ENCODE data around the gene ARHGAP33. TPM values are rescaled to one million over a fixed set of nuclear protein-coding genes. Genes with fewer than 3 reads are reported as not detected.

ARHGAP33 gene
- total RNA-seq, 1 experiment from 2014 or later = 19.5 TPM

DNA sequence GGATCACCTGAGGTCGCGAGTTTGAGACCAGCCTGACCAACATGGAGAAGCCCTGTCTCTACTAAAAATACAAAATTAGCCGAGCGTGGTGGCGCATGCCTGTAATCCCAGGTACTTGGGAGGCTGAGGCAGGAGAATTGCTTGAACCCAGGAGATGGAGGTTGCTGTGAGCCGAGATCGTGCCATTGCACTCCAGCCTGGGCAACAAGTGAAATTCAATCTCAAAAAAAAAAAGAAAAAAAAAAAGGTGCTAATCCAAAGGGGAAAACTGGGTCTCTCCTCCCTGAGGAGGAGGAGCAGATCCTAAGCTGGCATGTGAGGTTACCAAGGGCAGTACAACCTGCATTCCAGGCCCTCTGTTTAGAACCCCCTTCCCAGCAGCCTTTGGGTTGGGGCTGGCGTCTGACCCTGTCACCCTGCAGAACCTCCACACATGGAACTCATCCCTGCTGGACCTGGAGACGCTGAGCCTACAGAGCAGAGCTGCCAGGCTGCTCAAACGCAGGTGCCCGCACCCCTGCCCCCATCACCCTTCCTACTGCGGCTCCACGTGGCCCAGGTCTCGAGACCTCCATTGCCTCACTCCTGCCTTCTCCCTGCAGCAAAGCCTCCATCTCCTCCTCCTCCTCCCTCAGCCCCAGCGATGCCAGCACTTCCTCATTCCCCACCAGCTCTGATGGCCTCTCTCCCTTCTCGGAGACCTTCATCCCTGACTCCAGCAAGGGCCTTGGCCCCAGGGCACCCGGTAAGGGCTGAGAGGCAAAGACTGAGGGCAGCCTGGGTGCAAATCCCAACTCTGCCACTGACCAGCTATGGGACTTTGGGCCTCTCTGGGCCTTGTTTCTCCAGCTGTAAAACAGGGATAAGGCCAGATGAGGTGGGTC lies 10.7 kb upstream of the ARHGAP33 start:
- WGBS (ENCODE audit: extremely low coverage, insufficient read length, low lambda C conversion rate) = no CpG with 5 or more reads among the region's 17 CpGs
- H3K9ac ChIP-seq (ENCODE audit: extremely low read depth, insufficient read length, low read length) = no peak overlapping the region
- no peak overlapping the region for H4K5ac ChIP-seq (ENCODE audit: insufficient read length, low read depth, low read length)
- no peak overlapping the region for H2BK20ac ChIP-seq (ENCODE audit: low read depth, low read length, poor library complexity, severe bottlenecking)
- no peak overlapping the region for H2BK120ac ChIP-seq (ENCODE audit: low read depth, low read length, poor library complexity, severe bottlenecking)
- no peak overlapping the region for H2AK5ac ChIP-seq (ENCODE audit: insufficient read length, low read length)
- H3K79me1 ChIP-seq (ENCODE audit: insufficient read depth, low read depth, low read length, poor library complexity, severe bottlenecking) = no peaks in the 10 kb centered on the region
- H3K4me3 Mint-ChIP-seq = no peak overlapping the region; a peak in 1 of 5 replicates
- H3K27ac Mint-ChIP-seq = no peak overlapping the region
- no peak overlapping the region for H3K14ac ChIP-seq (ENCODE audit: insufficient read depth, low read length)
- DNase-seq = peak; percentile 19
- no peaks in the 10 kb centered on the region for H3K79me2 ChIP-seq (ENCODE audit: insufficient read depth, low read length)
- no peaks in the 10 kb centered on the region for H3K23me2 ChIP-seq (ENCODE audit: insufficient read length, low read depth, low read length, poor library complexity, severe bottlenecking)
- H4K8ac ChIP-seq (replicated peaks; ENCODE audit: insufficient read length, low read depth, low read length) = no peak overlapping the region
- no peaks in the 10 kb centered on the region for H3K27me3 ChIP-seq (ENCODE audit: insufficient read depth, low read length)
- no peaks in the 10 kb centered on the region for H3K4me1 ChIP-seq (ENCODE audit: insufficient read depth, low read length)
- H2AFZ ChIP-seq (ENCODE audit: low read length) = no peak overlapping the region
- no peak overlapping the region for H2BK5ac ChIP-seq (ENCODE audit: insufficient read length, low read length)
- H4K91ac ChIP-seq (ENCODE audit: insufficient read length, low read depth, low read length) = no peak overlapping the region
- no peak overlapping the region for H3K27ac ChIP-seq (ENCODE audit: insufficient read length, low read depth, low read length)
- H2BK15ac ChIP-seq (ENCODE audit: low read depth, low read length) = no peak overlapping the region
- no peak overlapping the region for H3T11ph ChIP-seq (ENCODE audit: low read length)
- no peak overlapping the region for H3K23ac ChIP-seq (ENCODE audit: insufficient read length, low read depth, low read length)
- TF ChIP-seq, protein P1, sequence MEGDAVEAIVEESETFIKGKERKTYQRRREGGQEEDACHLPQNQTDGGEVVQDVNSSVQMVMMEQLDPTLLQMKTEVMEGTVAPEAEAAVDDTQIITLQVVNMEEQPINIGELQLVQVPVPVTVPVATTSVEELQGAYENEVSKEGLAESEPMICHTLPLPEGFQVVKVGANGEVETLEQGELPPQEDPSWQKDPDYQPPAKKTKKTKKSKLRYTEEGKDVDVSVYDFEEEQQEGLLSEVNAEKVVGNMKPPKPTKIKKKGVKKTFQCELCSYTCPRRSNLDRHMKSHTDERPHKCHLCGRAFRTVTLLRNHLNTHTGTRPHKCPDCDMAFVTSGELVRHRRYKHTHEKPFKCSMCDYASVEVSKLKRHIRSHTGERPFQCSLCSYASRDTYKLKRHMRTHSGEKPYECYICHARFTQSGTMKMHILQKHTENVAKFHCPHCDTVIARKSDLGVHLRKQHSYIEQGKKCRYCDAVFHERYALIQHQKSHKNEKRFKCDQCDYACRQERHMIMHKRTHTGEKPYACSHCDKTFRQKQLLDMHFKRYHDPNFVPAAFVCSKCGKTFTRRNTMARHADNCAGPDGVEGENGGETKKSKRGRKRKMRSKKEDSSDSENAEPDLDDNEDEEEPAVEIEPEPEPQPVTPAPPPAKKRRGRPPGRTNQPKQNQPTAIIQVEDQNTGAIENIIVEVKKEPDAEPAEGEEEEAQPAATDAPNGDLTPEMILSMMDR (conservative IDR thresholded peaks at IDR 0.05) = no peak
- no peak overlapping the region for H2BK12ac ChIP-seq (ENCODE audit: insufficient read length, low read depth, low read length)
- H3K4me1 Mint-ChIP-seq = peaks cover 7 to 8% of the 10 kb centered on the region in 2 experiments
- peaks cover 2% of the 10 kb centered on the region; the same call in 1 of the 2 replicates for H3K27me3 Mint-ChIP-seq (ENCODE audit: low read depth)
- H3K9me3 ChIP-seq (ENCODE audit: control insufficient read depth, low read depth, low read length) = no peaks in the 10 kb centered on the region
- no peak overlapping the region for H3K56ac ChIP-seq (ENCODE audit: insufficient read length, low read depth, low read length)
- H3K18ac ChIP-seq (ENCODE audit: insufficient read length, low read depth, low read length) = no peak overlapping the region
- H3K4me2 ChIP-seq (ENCODE audit: insufficient read depth, insufficient read length, low read length) = no peak overlapping the region
- no peaks in the 10 kb centered on the region for H3K9me3 Mint-ChIP-seq
- no peaks in the 10 kb centered on the region for H4K20me1 ChIP-seq (ENCODE audit: control insufficient read depth, insufficient read depth, insufficient read length)
- peaks cover 9 to 48% (median 47%) of the 10 kb centered on the region in 3 experiments for H3K36me3 Mint-ChIP-seq (ENCODE audit: insufficient read depth in 1 of 3, low read depth in 3 of 3)
- H3K4ac ChIP-seq (ENCODE audit: low read depth, low read length) = no peak overlapping the region

All from H9 (cell line).